Psoas muscle (tissue), 8 donors: ENCODE results near the gene SYNGR3. TPM values are rescaled to one million over a fixed set of nuclear protein-coding genes. Genes with fewer than 3 reads are reported as not detected.
A peak's percentile ranks its signal among the peaks of the same experiment; 100 is the strongest.

Experiments
- ATAC-seq, 4 donors: fragments of 200-7000 bp; cut with Tn5 transposase; one replicate each; pipeline ENCODE4 v1.9.1; 2020; ENCODE audit warnings: moderate library complexity in 3 of 4, mild to moderate bottlenecking in 2 of 4
- DNase-seq, 2 donors: peaks; one replicate each; pipeline ENCODE4 v3.0.0-alpha.2; 2020
- H3K27ac ChIP-seq: fragments of 200-600 bp; one replicate; pipeline ENCODE4 v1.8.0; 2022
- H3K27me3 ChIP-seq, 3 donors: fragments of 200-600 bp in 1 of 3; one replicate each; pipeline versions ENCODE4 v1.6.1 to v1.8.0; 2013 to 2022; ENCODE audit warnings: low read length in 2 of 3, mild to moderate bottlenecking in 2 of 3, moderate library complexity in 1 of 3; ENCODE audit not compliant: insufficient read depth in 3 of 3
- H3K36me3 ChIP-seq, 2 donors: fragments of 200-600 bp in 1 of 2; one replicate each; pipeline versions ENCODE4 v1.6.1 to v1.8.0; 2013 to 2022; ENCODE audit warnings: low read depth in 1 of 2, mild to moderate bottlenecking in 1 of 2, moderate library complexity in 1 of 2; ENCODE audit not compliant: insufficient read depth in 1 of 2
- H3K4me1 ChIP-seq: fragments of 200-600 bp; one replicate; pipeline ENCODE4 v1.8.0; 2022
- H3K4me3 ChIP-seq: fragments of 200-600 bp; one replicate; pipeline ENCODE4 v1.8.0; 2022; ENCODE audit warnings: mild to moderate bottlenecking
- H3K9me3 ChIP-seq: fragments of 200-600 bp; one replicate; pipeline ENCODE4 v1.8.0; 2022
- WGBS, 3 donors: extraction: QIAGEN DNeasy Blood & Tissue Kit; methylation state at CpG; one replicate each; pipeline versions ENCODE4 v1.1.6 to v1.1.7; 2013; 5-methylcytosine and 5-hydroxymethylcytosine counted together
- intact Hi-C, 2 donors: fragments of 100-400 bp; cut with DNase I; formaldehyde crosslinking; loops; one replicate each; pipeline versions ENCODE4 v1.11.0 to v1.14.2; 2022
- polyA plus RNA-seq, 3 donors: library from polyadenylated mRNA; stranded (reverse); fragments of 200-250 nt; gene quantifications; one replicate each; pipeline ENCODE4 v1.2.3, GENCODE V29; 2013
- total RNA-seq, 4 donors: library from RNA; stranded (reverse); fragmentation: NEBNext Ultra II Directional in 2 of 4; extraction: Animal tissue kit (Norgen Biotek cat#: 25700) in 2 of 4; gene quantifications; one replicate each; pipeline versions ENCODE4 v1.2.1 to v1.2.4, GENCODE V29; 2021 to 2023
- TF ChIP-seq, protein P1 (sequence below): fragments of 200-600 bp; IDR thresholded peaks from one replicate; pipeline ENCODE4 v1.8.0; 2022; ENCODE audit warnings: antibody characterized with exemption
- donor health status: healthy with polysubstance abuse.
- donor health status: DM: no; HTN: no; CAD: no; lungs with moderate emphysema.
- donor health status: Bipolar disorder and iron deficiency.
- donor health status: healthy.
- donor health status: DM: yes; HTN: yes; CAD: no.
- donor health status: DM: no; HTN: no; CAD: no.
- donor health status: DM: no; HTN: no; CAD: no.
- donor health status: DM: yes; HTN: yes; CAD: no.

Gene SYNGR3
- total and polyA plus RNA-seq, 7 donors: 0.24 to 0.85 (median 0.25) TPM; not detected in 1

DNA sequence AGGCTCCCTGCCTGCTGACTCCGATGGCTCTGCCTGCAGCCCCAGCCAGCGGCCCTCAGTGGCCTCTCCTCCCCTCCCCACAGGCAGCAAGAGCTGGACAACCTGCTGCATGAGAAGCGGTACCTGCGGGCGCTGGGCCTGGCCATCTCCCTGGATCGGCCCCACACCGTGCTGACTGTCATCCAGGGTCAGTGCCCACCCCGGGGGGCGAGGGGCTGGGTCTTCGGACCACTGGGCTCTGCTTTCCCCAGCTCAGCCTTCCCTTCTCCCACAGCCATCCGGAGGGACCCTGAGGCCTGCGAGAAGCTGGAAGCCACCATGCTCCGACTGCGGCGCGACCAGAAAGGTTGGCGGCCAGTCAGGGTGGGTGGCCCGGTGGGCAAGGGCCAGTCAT is 11.9 kb upstream of the SYNGR3 start:
- no peak for DNase-seq
- Histone ChIP-seq H3K4me1 (peaks cover 21% of the 10 kb centered on the region), H3K9me3 (no peaks in the 10 kb centered on the region), H3K27ac (no peak overlapping the region), H3K36me3 (peaks cover 8 to 53% of the 10 kb centered on the region in 2 donors), H3K4me3 (no peak overlapping the region), H3K27me3 (no peaks in the 10 kb centered on the region)
- intact Hi-C loops: no loop called here
- WGBS, 3 donors: 92 to 95% (median 95%) methylated on average over 17 to 18 of the region's 18 CpGs
- TF ChIP-seq, protein P1, sequence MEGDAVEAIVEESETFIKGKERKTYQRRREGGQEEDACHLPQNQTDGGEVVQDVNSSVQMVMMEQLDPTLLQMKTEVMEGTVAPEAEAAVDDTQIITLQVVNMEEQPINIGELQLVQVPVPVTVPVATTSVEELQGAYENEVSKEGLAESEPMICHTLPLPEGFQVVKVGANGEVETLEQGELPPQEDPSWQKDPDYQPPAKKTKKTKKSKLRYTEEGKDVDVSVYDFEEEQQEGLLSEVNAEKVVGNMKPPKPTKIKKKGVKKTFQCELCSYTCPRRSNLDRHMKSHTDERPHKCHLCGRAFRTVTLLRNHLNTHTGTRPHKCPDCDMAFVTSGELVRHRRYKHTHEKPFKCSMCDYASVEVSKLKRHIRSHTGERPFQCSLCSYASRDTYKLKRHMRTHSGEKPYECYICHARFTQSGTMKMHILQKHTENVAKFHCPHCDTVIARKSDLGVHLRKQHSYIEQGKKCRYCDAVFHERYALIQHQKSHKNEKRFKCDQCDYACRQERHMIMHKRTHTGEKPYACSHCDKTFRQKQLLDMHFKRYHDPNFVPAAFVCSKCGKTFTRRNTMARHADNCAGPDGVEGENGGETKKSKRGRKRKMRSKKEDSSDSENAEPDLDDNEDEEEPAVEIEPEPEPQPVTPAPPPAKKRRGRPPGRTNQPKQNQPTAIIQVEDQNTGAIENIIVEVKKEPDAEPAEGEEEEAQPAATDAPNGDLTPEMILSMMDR: no peak
- no peak for ATAC-seq

DNA sequence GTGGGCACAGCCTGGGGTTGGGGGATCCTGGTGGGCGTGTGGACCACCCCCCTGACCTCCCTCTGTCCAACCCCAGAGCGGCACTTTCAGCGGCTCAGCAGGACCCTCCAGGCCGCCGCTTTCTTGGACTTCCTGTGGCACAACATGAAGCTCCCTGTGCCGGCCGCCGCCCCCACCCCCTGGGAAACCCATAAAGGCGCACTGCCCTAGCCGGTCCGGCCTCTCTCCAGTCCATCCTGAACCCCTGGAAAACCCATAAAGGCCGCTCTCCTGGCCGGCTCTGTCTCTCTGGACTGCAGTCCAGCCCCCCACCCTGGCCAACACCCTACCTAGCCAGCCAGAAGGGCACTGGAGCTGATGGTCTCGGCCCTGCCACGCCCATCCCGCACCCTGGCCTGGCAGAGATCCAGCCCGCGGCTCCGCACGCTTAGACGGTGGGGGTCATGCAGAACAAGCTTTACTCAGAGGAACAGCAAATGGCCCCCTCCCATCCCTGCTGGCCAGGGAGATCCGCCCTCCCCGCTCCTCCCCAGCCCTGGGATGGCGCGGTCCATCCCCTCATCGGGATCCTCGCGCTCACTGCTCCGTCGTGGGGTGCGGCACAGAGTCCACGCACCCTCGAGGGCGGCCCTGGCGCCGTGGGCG is 11.2 kb upstream of the SYNGR3 start:
- H3K4me3 ChIP-seq: no peak overlapping the region
- no peaks in the 10 kb centered on the region for H3K9me3 ChIP-seq
- TF ChIP-seq, protein P1: no peak
- no peaks in the 10 kb centered on the region for H3K27me3 ChIP-seq
- H3K27ac ChIP-seq: no peak overlapping the region
- WGBS, 3 donors: 82 to 84% (median 82%) methylated on average over 32 to 37 of the region's 37 CpGs
- intact Hi-C loops: no loop called here
- ATAC-seq: no peak
- H3K36me3 ChIP-seq: peaks cover 8 to 50% of the 10 kb centered on the region in 2 donors
- H3K4me1 ChIP-seq: peaks cover 21% of the 10 kb centered on the region
- DNase-seq: no peak

DNA sequence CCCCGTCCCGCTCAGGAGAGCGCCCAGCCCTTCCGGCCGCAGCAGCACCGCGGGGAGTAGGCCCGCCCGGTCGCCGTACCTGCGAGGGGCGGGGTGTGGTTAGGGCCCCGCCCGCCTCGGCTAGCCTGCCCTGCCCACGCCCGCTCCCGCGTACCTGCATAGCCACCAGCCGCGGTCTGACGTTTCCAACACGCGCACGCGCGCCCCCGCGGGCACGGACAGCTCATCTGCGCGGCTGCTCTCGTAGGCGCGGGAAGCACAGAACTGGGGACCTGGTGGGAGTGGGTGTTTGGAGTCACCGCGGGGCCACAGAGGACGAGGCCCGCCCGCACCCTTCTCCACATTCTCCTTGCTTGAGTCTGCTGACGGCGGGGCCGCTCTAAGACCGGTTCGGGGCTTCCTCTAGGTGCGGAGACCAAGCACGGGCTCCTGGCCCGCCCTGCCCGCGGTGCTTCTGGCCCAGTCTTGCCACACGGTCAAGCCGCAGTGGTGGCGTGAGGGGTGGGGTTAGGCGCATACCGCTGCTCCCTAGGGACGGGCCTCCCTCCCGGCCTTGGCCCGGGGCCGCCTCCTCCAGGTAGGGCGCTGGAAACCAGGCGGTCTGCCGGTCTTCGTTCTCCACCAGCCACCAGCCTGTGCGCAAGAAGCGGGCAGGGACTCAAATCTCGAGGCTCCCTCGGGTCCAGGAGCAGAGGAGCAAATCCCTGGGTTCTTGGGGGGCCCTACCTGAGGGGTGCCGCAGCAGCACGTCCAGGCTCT is 10.3 kb upstream of the SYNGR3 start:
- ATAC-seq: no peak
- TF ChIP-seq, protein P1: no peak
- peaks cover 21% of the 10 kb centered on the region for H3K4me1 ChIP-seq
- 50 to 60% (median 58%) methylated on average over 58 to 70 of the region's 70 CpGs for WGBS, 3 donors
- intact Hi-C loops: no loop called here
- DNase-seq: no peak
- peaks cover 8 to 48% of the 10 kb centered on the region in 2 donors for H3K36me3 ChIP-seq
- H3K27me3 ChIP-seq: no peaks in the 10 kb centered on the region
- H3K4me3 ChIP-seq: no peak overlapping the region
- H3K27ac ChIP-seq: no peak overlapping the region
- no peaks in the 10 kb centered on the region for H3K9me3 ChIP-seq

DNA sequence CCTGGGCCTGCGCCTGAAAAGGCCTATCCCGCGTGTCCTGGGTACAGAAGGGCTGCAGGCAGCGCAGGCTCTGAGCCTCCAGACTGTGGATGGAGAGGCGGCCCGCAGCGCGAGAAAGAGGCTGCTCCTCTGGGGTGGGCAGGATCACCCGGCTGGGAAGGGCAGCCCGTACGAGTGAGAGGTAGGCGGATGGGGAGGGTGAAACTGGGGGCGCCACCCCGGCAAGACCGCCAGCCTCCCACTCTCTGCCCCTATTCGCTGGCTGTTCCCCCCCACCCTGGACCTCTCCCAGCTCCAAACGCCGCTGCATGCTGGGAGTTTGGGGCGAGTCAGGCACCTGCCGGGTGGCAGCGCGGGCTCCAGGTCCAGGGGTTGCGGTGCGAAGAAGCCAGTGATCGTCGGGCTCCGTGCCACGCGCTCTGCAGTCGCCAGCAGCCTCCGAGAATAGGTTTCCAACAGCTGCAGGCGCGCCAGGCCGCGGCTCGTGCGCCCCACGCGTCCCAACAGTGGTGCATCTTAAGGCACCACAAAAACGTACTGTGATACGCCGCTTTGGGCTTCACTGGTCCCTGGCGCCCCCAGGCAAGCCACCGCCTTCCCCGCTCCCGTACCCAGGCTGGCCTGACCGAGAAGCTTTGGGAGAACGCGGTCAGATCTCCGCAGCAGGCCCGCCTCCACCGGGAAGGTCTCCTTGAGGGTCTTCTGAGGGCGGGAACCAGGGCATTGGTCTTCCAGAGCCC is 9.6 kb upstream of the SYNGR3 start:
- peaks cover 29% of the 10 kb centered on the region for H3K4me1 ChIP-seq
- WGBS, 3 donors: 7 to 9% (median 8%) methylated on average over 49 to 53 of the region's 53 CpGs
- intact Hi-C loops: no loop called here
- H3K27ac ChIP-seq: no peak overlapping the region
- ATAC-seq: peak; percentile 14 to 48 (median 43)
- H3K36me3 ChIP-seq: peaks cover 8 to 43% of the 10 kb centered on the region in 2 donors
- TF ChIP-seq, protein P1: no peak
- no peak overlapping the region for H3K4me3 ChIP-seq
- H3K27me3 ChIP-seq: no peaks in the 10 kb centered on the region
- H3K9me3 ChIP-seq: no peaks in the 10 kb centered on the region
- peak in 1 of 2 donors; percentile 80 for DNase-seq
